ENCODE measurements around the gene MLANA.

The MLANA gene, protein sequence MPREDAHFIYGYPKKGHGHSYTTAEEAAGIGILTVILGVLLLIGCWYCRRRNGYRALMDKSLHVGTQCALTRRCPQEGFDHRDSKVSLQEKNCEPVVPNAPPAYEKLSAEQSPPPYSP
- total RNA-seq = 0 reads per million in 2 donors

GRCh38 chr9:5890641-5891040, at the start of gene MLANA:
TSS of gene MLANA (plus strand) at chr9:5890889. CDS start at chr9:5892475, 1,586 bp downstream.
- no peak for DNase-seq

DNA sequence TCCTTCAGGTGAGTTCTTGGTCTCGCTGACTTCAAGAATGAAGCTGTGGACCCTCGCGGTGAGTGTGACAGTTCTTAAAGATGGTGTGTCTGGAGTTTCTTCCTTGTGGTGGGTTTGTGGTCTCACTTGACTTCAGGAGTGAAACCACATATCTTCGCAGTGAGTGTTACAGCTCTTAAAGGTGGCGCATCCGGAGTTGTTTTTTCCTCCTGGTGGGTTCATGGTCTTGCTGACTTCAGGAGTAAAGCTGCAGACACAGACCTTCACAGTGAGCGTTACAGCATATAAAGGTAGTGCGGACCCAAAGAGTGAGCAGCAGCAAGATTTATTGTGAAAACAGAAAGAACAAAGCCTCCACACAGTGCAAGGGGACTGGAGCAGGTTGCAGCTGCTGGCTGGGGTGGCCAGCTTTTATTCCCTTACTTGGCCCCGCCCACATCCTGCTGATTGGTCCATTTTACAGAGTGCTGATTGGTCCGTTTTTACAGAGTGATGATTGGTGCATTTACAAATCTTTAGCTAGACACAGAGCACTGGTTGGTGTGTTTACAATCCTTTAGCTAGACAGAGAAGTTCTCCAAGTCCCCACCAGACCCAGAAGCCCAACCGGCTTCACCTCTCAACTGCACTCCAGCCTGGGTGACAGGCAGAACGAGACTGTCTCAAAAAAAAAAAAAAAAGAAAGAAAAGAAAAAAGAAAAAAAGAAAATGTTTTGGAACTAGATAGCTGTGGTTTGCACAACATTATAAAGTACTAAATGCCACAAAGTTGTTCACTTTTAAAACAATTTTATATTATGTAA, 48.7 kb upstream of the MLANA start:
- DNase-seq = peak; percentile 30

- DNase-seq = no peak
Observed at GRCh38 chr9:5842929-5843793, 47.5 kb upstream of the MLANA start.

DNA sequence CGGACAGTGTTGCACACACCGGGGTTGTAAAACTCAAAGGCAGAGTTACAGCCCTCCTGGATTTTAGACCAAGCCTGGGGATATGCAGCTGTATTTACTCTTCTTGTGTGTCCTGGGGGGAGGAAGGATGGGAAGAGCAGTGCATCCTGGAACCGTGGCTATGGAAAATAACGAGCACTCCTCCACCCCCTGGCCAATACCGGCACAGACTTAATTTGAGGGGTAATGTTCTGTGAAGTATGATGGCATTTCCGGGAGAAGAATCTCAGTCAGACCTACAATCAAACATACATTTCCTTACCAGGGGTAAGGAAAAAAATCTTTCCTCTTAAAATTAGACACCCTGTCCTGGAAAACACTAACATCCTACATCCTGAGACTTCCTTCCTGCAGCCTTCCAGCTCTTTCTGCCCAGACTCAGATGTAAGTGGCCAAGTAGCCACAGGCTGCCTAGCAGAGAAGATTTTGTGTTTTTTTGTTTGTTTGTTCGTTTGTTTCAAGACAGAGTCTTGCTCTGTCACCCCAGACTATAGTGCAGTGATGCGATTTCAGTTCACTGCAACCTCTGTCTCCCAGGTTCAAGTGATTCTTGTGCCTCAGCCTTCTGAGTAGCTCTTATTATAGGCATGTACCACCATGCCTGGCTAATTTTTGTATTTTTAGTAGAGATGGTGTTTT, 46.8 kb upstream of the MLANA start:
- DNase-seq = no peak

- DNase-seq = no peak
Observed at GRCh38 chr9:5845157-5845531, 45.5 kb upstream of the MLANA start.

- no peak for DNase-seq
Observed at GRCh38 chr9:5846096-5846495, 44.6 kb upstream of the MLANA start.

- DNase-seq = no peak
Observed at GRCh38 chr9:5846501-5846921, 44.2 kb upstream of the MLANA start.

GRCh38 chr9:5848372-5848882, 42.3 kb upstream of the MLANA start:
- DNase-seq = no peak

DNA sequence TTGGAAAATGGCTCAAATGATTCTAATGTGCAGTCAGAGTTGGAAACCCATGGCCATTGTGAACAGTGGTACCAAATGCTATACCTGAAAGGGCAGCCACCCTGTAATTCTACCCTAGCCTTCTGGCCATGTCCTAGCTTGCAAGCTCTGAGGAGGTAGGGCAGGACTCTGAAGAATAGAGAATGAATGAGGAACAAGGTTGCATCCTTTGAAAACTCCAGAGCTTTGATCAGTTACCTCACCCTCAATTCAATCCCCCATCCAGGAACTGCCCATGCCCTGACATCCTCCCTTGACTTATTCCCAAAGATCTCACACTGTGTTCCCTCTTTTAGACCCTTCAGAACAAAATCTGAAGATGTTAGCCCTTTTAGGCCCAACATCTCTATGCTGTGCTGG, 40.0 kb upstream of the MLANA start:
- no peak for DNase-seq

DNA sequence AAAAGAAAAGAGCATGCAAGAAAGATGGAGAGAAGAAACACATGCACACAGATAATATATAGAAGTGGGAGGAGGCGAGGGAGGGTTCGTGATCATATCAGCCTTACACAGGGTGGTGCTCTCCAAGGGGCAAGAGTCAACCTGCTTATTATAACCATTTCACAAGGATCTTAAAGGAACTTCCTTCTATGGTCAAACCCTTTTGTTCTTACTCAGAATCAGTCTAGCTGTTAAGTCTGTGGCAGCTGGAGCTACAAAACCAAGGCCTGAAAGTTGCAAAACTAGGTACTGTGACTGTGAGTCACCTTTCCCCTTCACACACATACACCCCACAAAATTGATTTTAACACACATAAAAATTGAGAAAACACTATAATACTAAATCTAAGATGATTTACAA, 39.2 kb upstream of the MLANA start:
- no peak for DNase-seq

DNA sequence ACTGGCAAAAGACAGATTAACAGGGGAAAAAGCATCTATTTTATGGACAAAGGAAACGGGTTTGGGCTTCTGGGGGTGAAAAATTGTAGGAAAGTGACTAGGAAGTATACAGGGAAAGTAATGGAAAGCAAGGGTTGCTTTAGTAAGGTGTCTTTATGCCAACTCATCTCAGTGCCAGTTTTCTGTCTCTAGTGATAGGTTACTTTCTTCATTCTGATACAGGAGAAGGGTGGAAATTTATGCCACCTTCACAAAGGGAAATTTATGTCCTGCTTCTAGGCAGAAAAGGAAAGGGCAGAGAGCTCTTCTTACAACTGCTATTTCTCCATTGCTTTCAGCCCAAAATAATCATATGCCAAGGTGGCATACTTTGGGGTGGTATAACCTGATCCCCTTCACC, 37.7 kb upstream of the MLANA start:
- no peak for DNase-seq

DNA sequence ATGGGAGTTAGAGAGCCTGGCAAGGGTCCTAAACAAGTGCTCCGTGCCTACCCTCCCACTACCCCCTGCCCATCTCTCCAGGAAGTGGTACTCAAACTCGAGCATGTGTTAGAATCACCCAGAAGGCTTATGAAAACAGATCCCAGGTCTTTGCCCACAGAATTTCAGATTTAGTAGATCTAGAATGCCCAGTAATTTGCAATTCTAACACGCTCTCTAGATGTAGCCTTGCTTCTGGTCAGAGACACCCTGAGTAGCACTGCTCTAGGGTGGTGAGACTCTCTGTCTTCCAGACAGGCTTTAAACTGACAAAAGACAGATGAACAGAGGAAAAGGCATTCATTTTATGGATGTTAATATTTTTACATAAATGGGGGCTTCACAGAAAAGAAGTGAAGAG, 37.1 kb upstream of the MLANA start:
- DNase-seq = no peak

GRCh38 chr9:5854063-5854790, 36.5 kb upstream of the MLANA start:
- DNase-seq = no peak

DNA sequence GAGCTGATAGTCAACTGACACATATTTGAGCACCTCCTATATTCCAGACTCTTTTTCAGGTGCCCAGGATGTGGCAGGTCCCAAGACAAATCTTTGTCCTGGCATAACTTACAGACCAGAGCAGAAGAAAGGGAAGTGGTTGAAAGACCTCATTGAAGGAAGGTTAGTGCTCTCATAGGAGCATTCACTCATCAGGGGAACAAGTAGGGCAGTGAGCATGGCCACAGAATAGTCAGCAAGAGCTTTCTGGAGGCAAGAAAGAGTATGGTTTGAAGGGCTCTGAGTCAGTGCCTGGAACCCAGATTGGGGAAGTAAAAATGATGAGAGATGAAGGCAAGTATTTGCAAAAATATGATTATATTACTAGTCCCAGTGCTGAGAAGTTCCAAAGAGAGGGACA, 32.8 kb upstream of the MLANA start:
- no peak for DNase-seq

DNA sequence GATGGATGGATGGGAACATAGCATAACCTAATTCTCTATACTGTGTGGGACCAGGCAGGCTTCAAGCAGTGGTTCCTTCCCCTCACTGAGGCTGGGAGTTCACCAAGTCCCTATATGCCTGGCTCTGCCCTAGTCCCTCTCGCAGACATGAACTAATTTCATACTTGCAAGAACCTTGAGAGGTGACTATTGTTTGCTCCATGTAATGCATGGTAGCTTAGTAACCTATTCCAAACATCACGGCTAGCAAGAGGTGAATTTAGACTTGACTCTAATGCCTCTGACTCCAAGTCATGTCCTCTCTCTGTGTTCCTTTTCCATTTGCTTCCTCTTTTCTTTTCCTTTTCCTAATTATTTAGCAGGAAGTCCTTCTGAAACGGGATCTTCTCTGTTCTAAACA, 31.9 kb upstream of the MLANA start:
- DNase-seq = no peak

- no peak for DNase-seq
Observed at GRCh38 chr9:5863092-5863746, 27.5 kb upstream of the MLANA start.

DNA sequence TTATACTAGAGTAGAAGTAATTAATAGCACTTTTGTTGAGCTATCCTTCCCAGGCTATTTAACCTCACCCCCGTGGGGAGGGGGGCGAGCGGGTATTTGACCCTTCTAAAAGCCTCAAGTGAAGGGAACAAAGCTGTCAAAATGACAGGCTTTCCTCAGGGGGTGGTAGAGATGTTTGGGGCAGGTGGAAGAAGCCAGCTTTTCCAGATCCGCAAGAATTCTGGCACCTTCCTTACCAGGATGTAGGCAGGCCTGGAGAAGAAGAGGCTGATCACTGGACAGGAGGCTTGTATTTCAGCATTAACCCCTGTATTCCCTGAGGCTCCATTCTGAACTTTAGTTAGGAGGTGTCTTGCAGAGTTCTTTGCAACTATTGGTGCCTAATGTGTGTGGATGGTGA, 26.2 kb upstream of the MLANA start:
- DNase-seq = no peak

DNA sequence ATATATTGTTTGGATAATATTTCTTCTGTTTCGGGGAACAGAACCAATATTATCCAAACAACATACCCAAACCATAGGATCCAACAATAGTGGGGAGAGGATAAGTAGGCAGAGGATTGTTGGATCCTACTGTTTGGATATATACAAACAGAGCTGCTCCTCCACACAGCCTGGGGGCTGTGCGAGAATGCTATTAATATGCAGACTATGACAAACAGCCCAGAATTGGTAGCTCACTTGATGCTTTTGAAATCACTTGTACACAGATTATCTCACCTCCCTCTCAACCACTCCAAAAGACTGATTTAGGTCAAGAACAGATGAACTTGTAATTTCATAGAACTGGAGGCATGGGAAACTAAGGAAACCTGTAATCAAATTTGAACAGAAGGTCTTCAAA, 24.4 kb upstream of the MLANA start:
- no peak for DNase-seq

DNA sequence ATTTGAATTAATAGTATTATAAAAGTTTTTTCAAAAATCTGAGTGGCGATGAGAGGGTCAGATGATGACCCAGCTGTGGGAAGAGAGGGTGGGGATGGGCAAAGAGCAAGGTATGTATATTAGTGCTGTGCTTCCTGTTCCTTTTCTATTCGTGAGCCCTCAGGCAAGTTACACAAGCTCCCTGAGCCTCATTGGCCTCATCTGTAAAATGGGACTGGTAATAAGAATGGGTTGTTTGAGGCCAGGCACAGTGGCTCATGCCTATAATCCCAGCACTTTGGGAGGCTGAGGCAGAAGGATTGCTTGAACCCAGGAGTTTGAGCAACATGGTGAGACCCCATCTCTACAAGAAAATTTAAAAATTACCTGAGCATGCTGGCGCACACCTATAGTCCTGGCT, 24.0 kb upstream of the MLANA start:
- no peak for DNase-seq

DNA sequence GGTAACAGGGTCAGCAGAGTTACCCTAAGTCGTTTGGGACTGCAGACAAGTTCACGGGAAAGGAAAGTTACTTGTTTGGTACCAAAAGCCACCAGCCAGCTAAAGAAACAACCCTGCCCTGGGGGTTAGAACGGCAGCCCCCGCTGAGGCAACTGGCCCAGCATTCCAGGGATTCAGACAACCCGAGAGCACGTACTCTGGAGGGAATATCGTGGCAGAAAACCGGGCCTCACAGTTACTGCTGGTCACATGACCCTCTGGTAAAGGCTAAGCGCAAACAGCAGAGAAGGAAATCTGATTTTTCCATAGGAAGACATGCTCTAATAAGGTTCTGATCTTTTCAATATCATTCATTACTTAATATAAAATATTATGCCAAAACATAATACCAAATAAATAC, 22.5 kb upstream of the MLANA start:
- DNase-seq = no peak

DNA sequence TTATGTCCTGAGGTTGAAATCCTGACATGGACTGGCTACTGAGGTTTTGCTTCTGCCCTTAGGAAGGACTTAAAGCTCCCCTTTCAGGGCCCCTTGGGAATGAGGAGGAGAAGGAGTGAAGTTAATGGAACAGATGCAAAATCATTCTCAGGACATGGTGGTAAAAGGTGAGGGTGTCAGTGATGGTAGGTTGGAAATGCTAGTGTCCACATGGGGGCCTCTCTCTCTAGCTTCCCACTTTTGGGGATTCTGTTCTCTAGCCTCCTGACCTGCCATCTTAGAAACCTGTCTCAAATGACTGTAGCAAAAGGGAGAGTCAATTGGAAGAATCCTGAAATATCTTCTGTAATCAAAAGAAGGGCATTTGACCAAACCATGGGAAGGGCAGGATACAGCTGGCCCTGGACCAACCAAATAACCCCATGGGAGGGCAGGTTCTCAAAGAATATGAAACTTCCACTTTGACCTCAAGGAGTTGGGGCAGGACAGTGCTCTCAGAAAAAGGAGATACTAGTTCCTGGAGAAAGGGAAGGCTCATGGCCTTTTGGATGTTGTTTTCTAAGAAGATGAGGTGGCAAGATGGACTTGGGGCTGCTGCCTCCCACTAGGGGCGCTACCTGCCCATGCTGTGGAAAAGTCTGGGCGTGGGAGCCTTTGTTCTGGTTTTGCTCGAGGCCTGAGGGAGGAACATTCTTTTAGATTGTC, 21.2 kb upstream of the MLANA start:
- DNase-seq = no peak

Measured in T-helper 9 cell (primary cell).